Mammary epithelial cell (primary cell): ENCODE measurements around the gene AIF1L.

Experiments
- EZH2 ChIP-seq: IDR thresholded peaks from 2 replicates; pipeline ENCODE4 v1.6.1; 2012; ENCODE audit warnings: low read length, inconsistent platforms, borderline replicate concordance
- TF ChIP-seq, protein P1 (sequence below), 2 donors: IDR thresholded peaks in 1 of 2; conservative IDR thresholded peaks in 1 of 2; 2 replicates each; pipeline ENCODE4 v1.5.1; 2011 to 2012; ENCODE audit warnings: inconsistent platforms in 2 of 2, low read length in 2 of 2, mild to moderate bottlenecking in 2 of 2, control low read depth in 1 of 2, low read depth in 1 of 2; ENCODE audit not compliant: insufficient read depth in 1 of 2; ENCODE audit errors: extremely low read depth in 1 of 2

DNA sequence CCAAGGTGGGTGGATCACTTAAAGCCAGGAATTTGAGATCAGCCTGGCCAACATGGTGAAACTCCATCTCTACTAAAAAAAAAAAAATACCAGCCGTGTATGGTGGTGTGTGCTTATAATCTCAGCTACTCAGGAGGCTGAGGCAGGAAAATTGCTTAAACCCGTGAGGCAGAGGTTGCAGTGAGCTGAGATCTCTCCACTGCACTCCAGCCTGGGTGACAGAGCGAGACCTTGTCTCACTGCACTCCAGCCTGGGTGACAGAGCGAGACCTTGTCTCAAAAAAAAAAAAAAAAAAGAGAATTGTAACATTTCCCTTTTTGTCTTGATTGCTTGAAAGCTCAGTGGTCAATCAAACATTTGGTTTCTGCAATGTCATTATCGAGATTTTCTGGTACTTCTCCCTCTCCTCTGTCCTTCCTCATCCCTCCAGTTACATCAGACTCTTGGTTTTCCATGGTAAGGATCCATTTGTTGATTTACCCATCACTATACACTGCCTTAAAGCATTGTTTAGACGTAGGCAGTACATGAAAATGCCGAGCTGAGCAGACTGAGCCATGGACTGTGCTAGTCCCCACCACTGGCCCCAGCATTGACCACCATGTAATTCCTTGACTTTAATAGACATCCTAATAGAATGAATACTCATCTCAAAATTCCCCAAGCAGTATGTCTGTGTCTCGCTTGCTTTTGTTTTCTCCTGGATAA lies 11.5 kb upstream of the AIF1L start:
- TF ChIP-seq, protein P1, sequence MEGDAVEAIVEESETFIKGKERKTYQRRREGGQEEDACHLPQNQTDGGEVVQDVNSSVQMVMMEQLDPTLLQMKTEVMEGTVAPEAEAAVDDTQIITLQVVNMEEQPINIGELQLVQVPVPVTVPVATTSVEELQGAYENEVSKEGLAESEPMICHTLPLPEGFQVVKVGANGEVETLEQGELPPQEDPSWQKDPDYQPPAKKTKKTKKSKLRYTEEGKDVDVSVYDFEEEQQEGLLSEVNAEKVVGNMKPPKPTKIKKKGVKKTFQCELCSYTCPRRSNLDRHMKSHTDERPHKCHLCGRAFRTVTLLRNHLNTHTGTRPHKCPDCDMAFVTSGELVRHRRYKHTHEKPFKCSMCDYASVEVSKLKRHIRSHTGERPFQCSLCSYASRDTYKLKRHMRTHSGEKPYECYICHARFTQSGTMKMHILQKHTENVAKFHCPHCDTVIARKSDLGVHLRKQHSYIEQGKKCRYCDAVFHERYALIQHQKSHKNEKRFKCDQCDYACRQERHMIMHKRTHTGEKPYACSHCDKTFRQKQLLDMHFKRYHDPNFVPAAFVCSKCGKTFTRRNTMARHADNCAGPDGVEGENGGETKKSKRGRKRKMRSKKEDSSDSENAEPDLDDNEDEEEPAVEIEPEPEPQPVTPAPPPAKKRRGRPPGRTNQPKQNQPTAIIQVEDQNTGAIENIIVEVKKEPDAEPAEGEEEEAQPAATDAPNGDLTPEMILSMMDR (conservative IDR thresholded peaks at IDR 0.05 in 1 of 2, IDR thresholded peaks at IDR 0.05 in 1 of 2; ENCODE audit: extremely low read depth in 1 of 2, insufficient read depth in 1 of 2, low read depth in 1 of 2, low read length in 2 of 2): no peak
- TF ChIP-seq EZH2: no peak
